Middle frontal gyrus (tissue), 1 donor: ENCODE measurements around the gene PCDHB12.
"Not testable (repeated sequence)": the region's sequence is repeated elsewhere in the genome, so short reads cannot be mapped to it uniquely, and the experiment has no call there.

Experiments
- DNase-seq: peaks from one replicate; pipeline ENCODE4 v3.0.0-alpha.2; 2015; ENCODE audit warnings: low spot score; ENCODE audit errors: extremely low spot score

The PCDHB12 gene

DNA sequence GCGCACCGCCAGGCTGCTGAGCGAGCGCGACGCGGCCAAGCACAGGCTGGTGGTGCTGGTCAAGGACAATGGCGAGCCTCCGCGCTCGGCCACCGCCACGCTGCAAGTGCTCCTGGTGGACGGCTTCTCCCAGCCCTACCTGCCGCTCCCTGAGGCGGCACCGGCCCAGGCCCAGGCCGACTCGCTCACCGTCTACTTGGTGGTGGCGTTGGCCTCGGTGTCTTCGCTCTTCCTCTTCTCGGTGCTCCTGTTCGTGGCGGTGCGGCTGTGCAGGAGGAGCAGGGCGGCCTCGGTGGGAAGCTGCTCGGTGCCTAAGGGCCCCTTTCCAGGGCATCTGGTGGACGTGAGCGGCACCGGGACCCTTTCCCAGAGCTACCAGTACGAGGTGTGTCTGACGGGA is 6.9 kb upstream of the PCDHB12 start:
- DNase-seq: not testable (repeated sequence)

DNA sequence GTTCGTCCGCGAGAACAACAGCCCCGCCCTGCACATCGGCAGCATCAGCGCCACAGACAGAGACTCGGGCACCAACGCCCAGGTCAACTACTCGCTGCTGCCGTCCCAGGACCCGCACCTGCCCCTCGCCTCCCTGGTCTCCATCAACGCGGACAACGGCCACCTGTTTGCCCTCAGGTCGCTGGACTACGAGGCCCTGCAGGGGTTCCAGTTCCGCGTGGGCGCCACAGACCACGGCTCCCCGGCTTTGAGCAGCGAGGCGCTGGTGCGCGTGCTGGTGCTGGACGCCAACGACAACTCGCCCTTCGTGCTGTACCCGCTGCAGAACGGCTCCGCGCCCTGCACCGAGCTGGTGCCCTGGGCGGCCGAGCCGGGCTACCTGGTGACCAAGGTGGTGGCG is 1.8 kb downstream of the PCDHB12 start:
- not testable (repeated sequence) for DNase-seq

DNA sequence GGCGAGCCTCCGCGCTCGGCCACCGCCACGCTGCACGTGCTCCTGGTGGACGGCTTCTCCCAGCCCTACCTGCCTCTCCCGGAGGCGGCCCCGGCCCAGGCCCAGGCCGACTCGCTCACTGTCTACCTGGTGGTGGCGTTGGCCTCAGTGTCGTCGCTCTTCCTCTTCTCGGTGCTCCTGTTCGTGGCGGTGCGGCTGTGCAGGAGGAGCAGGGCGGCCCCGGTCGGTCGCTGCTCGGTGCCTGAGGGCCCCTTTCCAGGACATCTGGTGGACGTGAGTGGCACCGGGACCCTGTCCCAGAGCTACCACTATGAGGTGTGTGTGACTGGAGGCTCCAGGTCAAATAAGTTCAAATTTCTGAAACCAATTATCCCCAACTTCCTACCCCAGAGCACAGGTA is 2.3 kb downstream of the PCDHB12 start:
- not testable (repeated sequence) for DNase-seq

DNA sequence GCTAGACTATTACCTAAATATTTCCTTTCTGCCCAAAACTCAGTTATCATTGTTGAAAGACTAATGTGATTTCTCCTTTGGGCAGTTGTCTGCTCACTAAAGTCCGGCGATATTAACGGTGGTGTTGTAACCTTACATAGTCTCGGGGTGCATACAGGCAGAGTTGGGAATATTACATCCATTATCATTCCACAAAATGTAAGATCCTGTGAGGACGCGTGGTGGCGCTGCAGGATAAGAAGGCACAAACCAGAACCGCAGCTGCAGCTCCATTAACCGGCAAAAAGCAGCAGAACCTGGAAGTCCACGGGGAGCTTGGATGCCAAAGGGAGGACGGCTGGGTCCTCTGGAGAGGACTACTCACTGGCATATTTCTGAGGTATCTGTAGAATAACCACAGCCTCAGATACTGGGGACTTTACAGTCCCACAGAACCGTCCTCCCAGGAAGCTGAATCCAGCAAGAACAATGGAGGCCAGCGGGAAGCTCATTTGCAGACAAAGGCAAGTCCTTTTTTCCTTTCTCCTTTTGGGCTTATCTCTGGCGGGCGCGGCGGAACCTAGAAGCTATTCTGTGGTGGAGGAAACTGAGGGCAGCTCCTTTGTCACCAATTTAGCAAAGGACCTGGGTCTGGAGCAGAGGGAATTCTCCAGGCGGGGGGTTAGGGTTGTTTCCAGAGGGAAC is 5.3 kb downstream of the PCDHB12 start, which contains the start of gene PCDHB13:
PCDHB13 (plus strand) TSS at position 264 of the 684 bp plus-strand sequence; CDS start at position 469, 205 bp downstream.
- DNase-seq: not testable (repeated sequence)

DNA sequence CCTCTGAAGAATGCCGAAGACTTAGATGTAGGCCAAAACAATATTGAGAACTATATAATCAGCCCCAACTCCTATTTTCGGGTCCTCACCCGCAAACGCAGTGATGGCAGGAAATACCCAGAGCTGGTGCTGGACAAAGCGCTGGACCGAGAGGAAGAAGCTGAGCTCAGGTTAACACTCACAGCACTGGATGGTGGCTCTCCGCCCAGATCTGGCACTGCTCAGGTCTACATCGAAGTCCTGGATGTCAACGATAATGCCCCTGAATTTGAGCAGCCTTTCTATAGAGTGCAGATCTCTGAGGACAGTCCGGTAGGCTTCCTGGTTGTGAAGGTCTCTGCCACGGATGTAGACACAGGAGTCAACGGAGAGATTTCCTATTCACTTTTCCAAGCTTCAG is 6.1 kb downstream of the PCDHB12 start:
- not testable (repeated sequence) for DNase-seq

DNA sequence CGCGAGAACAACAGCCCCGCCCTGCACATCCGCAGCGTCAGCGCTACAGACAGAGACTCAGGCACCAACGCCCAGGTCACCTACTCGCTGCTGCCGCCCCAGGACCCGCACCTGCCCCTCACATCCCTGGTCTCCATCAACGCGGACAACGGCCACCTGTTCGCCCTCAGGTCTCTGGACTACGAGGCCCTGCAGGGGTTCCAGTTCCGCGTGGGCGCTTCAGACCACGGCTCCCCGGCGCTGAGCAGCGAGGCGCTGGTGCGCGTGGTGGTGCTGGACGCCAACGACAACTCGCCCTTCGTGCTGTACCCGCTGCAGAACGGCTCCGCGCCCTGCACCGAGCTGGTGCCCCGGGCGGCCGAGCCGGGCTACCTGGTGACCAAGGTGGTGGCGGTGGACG is 7.0 kb downstream of the PCDHB12 start:
- not testable (repeated sequence) for DNase-seq

DNA sequence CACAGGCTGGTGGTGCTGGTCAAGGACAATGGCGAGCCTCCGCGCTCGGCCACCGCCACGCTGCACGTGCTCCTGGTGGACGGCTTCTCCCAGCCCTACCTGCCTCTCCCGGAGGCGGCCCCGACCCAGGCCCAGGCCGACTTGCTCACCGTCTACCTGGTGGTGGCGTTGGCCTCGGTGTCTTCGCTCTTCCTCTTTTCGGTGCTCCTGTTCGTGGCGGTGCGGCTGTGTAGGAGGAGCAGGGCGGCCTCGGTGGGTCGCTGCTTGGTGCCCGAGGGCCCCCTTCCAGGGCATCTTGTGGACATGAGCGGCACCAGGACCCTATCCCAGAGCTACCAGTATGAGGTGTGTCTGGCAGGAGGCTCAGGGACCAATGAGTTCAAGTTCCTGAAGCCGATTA is 7.5 kb downstream of the PCDHB12 start:
- DNase-seq: not testable (repeated sequence)

DNA sequence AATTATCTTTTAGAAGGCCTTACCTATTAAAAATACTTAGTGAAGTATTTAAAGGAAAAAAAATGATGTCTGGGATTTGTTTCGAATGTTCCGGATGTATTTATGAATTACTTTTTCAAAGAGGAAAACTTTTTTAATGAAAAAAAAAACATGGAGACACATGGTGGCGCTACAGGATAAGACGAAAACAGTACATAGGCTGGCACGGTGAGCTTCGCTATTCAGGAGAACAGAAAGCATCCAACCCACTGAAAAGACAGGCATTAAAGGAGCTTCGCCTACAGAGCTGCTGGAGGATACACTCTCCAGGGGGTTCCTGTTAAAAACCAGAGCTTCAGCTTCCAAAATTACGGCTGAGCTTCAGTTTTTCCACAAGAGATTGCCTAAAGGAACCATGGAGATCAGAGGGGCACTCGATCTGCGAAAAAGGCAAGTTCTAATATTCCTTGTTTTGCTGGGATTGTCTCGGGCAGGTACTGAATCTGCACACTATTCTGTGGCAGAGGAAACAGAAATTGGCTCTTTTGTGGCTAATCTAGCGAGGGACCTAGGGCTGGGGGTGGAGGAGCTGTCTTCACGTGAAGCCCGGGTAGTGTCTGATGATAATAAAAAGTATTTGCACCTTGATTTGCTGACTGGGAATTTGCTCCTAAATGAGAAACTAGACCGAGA is 14.7 kb downstream of the PCDHB12 start, which contains the start of gene PCDHB14:
PCDHB14 (plus strand) TSS at position 232 of the 672 bp plus-strand sequence; CDS start at position 395, 163 bp downstream.
- no peak for DNase-seq

DNA sequence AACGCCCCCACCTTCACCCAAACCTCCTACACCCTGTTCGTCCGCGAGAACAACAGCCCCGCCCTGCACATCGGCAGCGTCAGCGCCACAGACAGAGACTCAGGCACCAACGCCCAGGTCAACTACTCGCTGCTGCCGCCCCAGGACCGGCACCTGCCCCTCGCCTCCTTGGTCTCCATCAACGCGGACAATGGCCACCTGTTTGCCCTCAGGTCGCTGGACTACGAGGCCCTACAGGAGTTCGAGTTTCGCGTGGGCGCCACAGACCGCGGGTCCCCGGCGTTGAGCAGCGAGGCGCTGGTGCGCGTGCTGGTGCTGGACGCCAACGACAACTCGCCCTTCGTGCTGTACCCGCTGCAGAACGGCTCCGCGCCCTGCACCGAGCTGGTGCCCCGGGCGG is 16.3 kb downstream of the PCDHB12 start:
- not testable (repeated sequence) for DNase-seq

DNA sequence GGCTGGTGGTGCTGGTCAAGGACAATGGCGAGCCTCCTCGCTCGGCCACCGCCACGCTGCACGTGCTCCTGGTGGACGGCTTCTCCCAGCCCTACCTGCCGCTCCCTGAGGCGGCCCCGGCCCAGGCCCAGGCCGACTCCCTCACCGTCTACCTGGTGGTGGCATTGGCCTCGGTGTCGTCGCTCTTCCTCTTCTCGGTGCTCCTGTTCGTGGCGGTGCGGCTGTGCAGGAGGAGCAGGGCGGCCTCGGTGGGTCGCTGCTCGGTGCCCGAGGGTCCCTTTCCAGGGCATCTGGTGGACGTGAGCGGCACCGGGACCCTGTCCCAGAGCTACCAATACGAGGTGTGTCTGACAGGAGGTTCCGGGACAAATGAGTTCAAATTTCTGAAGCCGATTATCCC is 16.9 kb downstream of the PCDHB12 start:
- not testable (repeated sequence) for DNase-seq

DNA sequence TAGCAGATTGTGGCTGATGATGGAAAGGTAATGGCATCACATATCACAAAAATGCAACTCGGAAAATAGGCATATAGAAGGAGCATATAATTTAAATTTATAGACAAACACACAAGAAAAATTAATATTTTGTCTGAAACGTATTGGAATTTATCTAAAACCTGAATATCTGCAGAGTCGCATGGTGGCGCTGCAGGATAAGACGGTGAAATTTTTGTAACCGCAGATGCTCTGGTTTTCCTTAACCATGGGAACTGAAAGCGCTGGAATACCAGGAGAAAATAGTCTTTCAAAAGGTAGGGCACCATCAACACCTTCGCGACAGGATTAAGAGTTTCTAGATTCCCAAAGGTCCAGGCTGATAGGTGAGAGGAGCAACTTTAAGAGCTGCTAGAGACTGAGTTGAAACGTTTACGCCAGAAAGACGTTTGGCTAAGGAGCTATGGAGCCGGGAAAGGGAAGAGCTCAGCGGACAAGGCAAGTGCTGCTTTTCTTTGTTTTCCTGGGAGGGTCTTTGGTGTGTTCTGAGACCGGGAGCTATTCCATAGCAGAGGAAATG is 25.7 kb downstream of the PCDHB12 start:
- no peak for DNase-seq

DNA sequence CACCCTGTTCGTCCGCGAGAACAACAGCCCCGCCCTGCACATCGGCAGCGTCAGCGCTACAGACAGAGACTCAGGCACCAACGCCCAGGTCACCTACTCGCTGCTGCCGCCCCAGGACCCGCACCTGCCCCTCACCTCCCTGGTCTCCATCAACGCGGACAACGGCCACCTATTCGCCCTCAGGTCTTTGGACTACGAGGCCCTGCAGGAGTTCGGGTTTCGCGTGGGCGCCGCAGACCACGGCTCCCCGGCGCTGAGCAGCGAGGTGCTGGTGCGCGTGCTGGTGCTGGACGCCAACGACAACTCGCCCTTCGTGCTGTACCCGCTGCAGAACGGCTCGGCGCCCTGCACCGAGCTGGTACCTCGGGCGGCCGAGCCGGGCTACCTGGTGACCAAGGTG is 27.4 kb downstream of the PCDHB12 start:
- not testable (repeated sequence) for DNase-seq

DNA sequence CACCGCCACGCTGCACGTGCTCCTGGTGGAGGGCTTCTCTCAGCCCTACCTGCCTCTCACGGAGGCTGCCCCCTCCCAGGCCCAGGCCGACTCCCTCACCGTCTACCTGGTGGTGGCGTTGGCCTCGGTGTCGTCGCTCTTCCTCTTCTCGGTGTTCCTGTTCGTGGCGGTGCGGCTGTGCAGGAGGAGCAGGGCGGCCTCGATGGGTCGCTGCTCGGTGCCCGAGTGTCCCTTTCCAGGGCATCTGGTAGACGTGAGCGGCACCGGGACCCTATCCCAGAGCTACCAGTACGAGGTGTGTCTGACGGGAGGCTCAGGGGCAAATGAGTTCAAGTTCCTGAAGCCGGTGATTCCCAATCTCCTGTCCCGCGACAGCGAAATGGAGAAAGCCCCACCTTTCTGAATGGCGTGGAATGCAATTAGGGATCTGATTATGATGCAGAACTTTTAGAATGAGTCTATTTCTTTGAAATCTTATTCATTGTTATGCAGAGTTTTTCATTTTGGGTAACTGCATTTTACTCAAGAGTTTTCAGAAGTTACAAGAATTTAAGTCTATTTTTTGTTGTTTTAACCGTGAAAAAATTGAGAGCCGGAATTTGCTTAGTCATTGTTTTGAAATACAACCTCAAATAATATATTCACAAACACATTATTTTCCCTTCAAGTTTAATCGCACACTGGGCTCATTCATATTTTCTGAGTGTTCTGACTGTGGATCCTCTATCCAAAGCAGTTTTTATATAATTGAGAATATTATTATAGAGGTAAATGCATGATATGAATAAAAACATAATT is 28.2 kb downstream of the PCDHB12 start:
- no peak for DNase-seq

DNA sequence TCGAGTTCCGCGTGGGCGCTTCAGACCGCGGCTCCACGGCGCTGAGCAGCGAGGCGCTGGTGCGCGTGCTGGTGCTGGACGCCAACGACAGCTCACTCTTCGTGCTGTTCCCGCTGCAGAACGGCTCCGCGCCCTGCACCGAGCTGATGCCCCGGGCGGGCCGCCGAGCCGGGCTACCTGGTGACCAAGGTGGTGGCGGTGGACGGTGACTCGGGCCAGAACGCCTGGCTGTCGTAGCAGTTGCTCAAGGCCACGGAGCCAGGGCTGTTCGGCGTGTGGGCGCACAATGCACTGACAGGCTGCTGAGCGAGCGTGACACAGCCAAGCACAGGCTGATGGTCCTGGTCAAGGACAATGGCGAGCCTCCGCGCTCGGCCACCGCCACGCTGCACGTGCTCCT is 33.0 kb downstream of the PCDHB12 start:
- DNase-seq: no peak

DNA sequence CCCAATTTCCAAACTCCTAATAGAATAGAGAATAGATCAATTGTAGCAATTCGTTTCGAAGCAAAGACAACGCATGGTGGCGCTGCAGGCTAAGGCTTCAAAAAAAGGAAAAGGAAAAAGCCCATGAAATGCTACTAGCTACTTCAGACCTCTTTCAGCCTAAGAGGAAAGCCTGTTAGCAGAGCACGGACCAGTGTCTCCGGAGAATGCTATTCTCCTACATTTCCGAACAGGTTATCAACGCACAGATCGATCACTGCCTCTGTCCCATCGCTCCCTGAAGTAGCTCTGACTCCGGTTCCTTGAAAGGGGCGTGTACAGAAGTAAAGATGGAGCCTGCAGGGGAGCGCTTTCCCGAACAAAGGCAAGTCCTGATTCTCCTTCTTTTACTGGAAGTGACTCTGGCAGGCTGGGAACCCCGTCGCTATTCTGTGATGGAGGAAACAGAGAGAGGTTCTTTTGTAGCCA is 36.8 kb downstream of the PCDHB12 start, which contains the start of gene PCDHB15:
PCDHB15 (plus strand) TSS at position 146 of the 468 bp plus-strand sequence; CDS start at position 330, 184 bp downstream.
- DNase-seq: no peak

DNA sequence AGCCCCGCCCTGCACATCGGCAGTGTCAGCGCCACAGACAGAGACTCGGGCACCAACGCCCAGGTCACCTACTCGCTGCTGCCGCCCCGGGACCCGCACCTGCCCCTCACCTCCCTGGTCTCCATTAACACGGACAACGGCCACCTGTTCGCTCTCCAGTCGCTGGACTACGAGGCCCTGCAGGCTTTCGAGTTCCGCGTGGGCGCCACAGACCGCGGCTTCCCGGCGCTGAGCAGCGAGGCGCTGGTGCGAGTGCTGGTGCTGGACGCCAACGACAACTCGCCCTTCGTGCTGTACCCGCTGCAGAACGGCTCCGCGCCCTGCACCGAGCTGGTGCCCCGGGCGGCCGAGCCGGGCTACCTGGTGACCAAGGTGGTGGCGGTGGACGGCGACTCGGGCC is 38.5 kb downstream of the PCDHB12 start:
- not testable (repeated sequence) for DNase-seq

DNA sequence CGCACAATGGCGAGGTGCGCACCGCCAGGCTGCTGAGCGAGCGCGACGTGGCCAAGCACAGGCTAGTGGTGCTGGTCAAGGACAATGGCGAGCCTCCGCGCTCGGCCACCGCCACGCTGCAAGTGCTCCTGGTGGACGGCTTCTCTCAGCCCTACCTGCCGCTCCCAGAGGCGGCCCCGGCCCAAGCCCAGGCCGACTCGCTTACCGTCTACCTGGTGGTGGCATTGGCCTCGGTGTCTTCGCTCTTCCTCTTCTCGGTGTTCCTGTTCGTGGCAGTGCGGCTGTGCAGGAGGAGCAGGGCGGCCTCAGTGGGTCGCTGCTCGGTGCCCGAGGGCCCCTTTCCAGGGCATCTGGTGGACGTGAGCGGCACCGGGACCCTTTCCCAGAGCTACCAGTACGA is 38.9 kb downstream of the PCDHB12 start:
- not testable (repeated sequence) for DNase-seq

DNA sequence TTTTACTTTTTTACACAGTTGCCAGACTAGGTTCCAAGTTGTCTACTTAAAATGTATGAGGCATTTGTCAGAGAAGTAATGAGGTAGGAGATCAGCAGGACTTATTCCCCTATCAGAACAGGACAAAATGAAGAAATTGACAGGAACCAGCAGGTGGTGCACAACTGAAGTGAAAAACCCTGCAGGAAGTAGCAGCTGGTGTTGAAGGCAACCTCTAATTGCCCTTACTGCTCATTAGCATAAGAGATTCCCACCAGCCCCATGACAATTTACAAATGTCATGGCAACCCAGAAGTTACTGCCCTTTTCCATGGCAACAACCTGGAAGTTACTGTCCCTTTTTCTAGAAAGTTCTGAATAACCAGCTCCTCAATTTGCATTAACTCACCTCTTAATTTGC is 42.1 kb downstream of the PCDHB12 start:
- no peak for DNase-seq

DNA sequence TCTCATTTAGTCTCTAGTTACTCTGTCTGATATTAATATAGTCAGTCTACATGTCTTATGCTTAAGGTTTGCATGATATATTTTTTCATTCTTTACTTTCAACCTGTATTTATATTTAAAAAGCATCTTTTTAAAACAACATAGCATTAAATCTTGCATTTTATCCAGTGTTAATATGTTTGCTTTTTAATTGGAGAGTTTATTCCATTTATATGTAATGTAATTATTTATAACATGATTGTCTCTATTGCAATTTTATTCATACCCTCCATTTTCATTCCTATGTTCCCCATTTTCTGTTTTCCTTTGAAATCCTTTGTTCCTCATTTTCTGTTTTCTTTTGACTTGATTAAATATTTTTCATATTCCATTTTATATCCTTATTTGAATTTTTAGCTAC is 49.9 kb downstream of the PCDHB12 start:
- DNase-seq: no peak

DNA sequence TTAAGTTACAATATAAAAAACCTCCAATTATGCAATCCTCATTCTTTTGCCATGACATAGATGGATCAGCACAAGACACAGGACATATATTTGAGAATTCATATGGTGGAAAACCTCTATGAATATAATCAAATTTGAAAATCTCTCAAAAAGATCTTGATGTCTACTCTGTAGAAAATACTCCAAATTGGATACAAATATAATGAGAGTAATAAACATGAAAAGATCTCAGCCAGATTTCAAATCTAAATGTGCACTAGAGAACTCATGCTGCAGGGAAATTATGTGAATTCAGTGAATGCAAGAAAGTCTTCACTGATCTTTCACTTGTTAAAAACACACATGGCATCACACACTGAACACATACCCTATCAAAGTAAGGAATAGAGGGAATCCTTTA is 50.4 kb downstream of the PCDHB12 start:
- DNase-seq: no peak
